ENCODE measurements around the gene L1CAM.

Gene L1CAM

DNA sequence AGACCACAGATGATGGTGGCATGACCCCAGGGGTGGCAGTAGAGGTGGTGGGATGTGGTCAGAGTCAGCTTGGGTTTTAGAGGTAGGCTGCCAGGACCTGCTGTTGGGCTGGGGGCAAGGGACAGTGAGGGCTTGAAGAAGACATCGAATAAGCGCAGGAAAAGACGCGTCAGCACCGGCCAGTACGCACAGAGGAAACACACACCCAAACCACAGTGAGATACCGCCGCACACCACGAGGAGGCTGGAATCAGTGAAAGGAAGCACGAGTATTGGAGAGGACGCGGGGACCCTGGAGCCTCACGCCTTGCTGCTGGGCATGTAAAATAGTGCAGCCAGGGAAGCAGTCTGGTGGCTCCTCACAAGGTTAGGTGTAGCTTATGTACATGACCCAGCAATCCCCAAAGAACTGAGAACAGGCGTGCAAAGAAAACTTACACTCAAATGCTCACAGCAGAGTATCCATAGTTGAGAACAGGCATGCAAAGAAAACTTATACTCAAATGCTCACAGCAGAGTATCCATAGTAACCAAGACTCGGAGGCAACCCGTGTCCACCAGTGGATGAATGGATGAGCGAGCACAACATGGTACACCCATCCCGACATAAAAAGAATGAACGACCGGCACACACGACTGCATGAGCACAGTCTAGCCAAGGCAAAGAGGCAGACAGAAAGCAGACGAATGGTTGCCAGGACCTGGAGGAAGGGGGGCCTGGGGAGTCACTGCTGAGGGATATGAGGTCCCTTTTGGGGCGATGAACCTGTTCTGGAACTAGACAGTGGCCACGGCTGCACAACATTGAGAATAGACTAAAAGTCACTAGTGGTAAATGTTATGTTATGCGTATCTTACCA is 68.9 kb downstream of the L1CAM start:
- Histone ChIP-seq H3K27me3 (ENCODE audit: insufficient read depth, insufficient read length) (no peaks in the 10 kb centered on the region), H3K9me3 (ENCODE audit: insufficient read depth, low read length) (no peaks in the 10 kb centered on the region), H3K4me3 (ENCODE audit: insufficient read length, low read depth) (no peak overlapping the region), H3K36me3 (ENCODE audit: insufficient read depth, insufficient read length, low read length) (no peaks in the 10 kb centered on the region), H3K4me1 (ENCODE audit: insufficient read depth, insufficient read length) (peaks cover 6% of the 10 kb centered on the region), H3K9ac (ENCODE audit: insufficient read length, low read depth) (no peak overlapping the region)
- TF ChIP-seq YY1 (IDR thresholded peaks at IDR 0.05; ENCODE audit: insufficient read depth, insufficient read length) = no peak
- no peak for TF ChIP-seq ZNF274 (IDR thresholded peaks at IDR 0.05; ENCODE audit: low read depth, low read length)
- no peak for TF ChIP-seq SUZ12 (IDR thresholded peaks at IDR 0.05; ENCODE audit: extremely low read depth, insufficient read depth, insufficient read length)
- no peak for DNase-seq (ENCODE audit: low read depth, low spot score)

DNA sequence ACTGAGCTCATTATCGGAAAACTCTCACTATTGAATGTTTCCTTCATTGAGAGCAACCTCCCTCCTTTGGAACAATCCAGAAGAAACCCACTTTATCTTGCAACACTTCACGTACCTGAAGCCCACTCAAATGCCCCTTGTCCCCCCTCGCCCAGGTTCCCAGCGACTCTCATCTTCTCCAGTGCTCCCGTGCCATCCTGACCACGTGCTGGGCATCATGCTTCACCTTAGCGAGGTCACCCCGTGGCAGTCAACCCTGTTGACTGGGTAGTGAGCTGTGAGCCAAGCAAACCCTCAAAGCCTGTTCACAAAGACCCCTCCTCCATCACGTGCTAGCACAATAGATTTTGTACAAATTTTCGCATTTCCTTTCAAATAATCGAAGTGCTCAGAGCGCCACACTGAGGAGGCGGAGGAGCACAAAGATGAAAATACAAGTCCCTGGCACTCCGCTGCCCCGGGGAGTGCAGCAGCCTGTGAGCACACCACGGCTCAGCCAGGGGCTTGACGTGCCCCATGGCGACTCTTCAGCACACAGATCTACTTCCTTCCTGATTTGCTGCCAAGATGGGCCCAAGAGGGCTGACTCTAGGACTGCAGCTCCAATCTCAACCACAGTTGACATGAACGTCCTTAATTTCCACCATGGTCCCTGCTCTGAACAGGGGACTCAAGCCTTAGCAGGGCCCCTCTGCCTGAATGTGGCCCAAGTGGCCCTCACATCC is 71.2 kb downstream of the L1CAM start:
- TF ChIP-seq ZNF274 (IDR thresholded peaks at IDR 0.05; ENCODE audit: low read depth, low read length) (no peak), YY1 (IDR thresholded peaks at IDR 0.05; ENCODE audit: insufficient read depth, insufficient read length) (no peak), SUZ12 (IDR thresholded peaks at IDR 0.05; ENCODE audit: extremely low read depth, insufficient read depth, insufficient read length) (no peak)
- Histone ChIP-seq H3K4me1 (ENCODE audit: insufficient read depth, insufficient read length) (peaks cover 2% of the 10 kb centered on the region), H3K36me3 (ENCODE audit: insufficient read depth, insufficient read length, low read length) (no peaks in the 10 kb centered on the region), H3K27me3 (ENCODE audit: insufficient read depth, insufficient read length) (no peaks in the 10 kb centered on the region), H3K9me3 (ENCODE audit: insufficient read depth, low read length) (no peaks in the 10 kb centered on the region), H3K4me3 (ENCODE audit: insufficient read length, low read depth) (no peak overlapping the region), H3K9ac (ENCODE audit: insufficient read length, low read depth) (no peak overlapping the region)
- DNase-seq (ENCODE audit: low read depth, low spot score) = no peak

DNA sequence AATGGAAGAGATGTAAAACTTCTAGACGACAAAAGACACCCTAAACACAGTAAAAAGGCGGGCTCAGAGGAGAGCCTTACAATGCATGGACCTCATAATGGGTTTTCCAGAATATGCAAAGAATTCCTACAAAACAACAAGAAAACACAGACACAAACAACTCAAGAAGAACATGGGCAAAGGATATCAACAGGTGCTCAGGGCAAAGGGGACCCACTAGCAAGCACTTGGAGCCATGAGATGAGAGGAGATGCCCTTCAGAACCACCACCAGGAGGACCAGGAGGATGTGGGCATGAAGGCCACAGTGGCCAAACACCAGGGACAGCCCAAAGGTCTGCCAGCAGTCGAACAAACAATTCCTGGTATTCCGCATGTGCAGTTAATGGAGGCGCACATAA is 72.8 kb downstream of the L1CAM start:
- H3K9ac ChIP-seq (ENCODE audit: insufficient read length, low read depth) = no peak overlapping the region
- TF ChIP-seq ZNF274 (IDR thresholded peaks at IDR 0.05; ENCODE audit: low read depth, low read length) (no peak), YY1 (IDR thresholded peaks at IDR 0.05; ENCODE audit: insufficient read depth, insufficient read length) (no peak), SUZ12 (IDR thresholded peaks at IDR 0.05; ENCODE audit: extremely low read depth, insufficient read depth, insufficient read length) (no peak)
- no peak overlapping the region for H3K4me3 ChIP-seq (ENCODE audit: insufficient read length, low read depth)
- DNase-seq (ENCODE audit: low read depth, low spot score) = no peak
- no peaks in the 10 kb centered on the region for H3K9me3 ChIP-seq (ENCODE audit: insufficient read depth, low read length)
- peaks cover 2% of the 10 kb centered on the region for H3K4me1 ChIP-seq (ENCODE audit: insufficient read depth, insufficient read length)
- no peaks in the 10 kb centered on the region for H3K36me3 ChIP-seq (ENCODE audit: insufficient read depth, insufficient read length, low read length)
- H3K27me3 ChIP-seq (ENCODE audit: insufficient read depth, insufficient read length) = no peaks in the 10 kb centered on the region

DNA sequence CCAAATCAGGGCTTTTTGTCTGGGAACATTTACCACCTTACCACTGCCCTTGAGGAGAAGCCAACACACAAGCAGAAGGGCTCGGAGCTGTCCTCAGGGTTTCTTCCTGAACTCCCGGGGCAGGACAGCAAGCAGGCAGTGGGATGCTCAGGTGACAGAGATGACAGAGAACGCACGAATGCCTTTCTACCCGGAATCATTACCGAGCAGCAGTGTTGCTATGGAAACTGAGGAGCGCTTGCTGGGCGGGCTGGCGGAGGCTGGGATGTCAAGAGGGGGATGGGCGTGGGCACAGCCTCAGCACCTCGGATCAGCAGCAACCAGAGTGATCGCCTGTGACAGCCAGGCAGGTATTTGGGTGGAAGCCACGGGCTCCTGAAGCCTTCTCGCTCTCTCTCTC is 73.8 kb downstream of the L1CAM start:
- DNase-seq (ENCODE audit: low read depth, low spot score) = no peak
- Histone ChIP-seq H3K9ac (ENCODE audit: insufficient read length, low read depth) (no peak overlapping the region), H3K36me3 (ENCODE audit: insufficient read depth, insufficient read length, low read length) (no peaks in the 10 kb centered on the region), H3K9me3 (ENCODE audit: insufficient read depth, low read length) (no peaks in the 10 kb centered on the region), H3K4me1 (ENCODE audit: insufficient read depth, insufficient read length) (peaks cover 2% of the 10 kb centered on the region), H3K27me3 (ENCODE audit: insufficient read depth, insufficient read length) (no peaks in the 10 kb centered on the region), H3K4me3 (ENCODE audit: insufficient read length, low read depth) (no peak overlapping the region)
- no peak for TF ChIP-seq YY1 (IDR thresholded peaks at IDR 0.05; ENCODE audit: insufficient read depth, insufficient read length)
- no peak for TF ChIP-seq ZNF274 (IDR thresholded peaks at IDR 0.05; ENCODE audit: low read depth, low read length)
- no peak for TF ChIP-seq SUZ12 (IDR thresholded peaks at IDR 0.05; ENCODE audit: extremely low read depth, insufficient read depth, insufficient read length)
